NCI-H82 (cell line): Measurements from ENCODE around the gene CROCC2.

ENCODE experiments used
- DNase-seq: peaks from one replicate; lab custom pipeline; 2025; lab: John Stamatoyannopoulos, UW

The CROCC2 gene

GRCh38 chr2:241038374-241039180 is 132.4 kb downstream of the CROCC2 start:
- no peak for DNase-seq

- no peak for DNase-seq
These were observed 133.3 kb downstream of the CROCC2 start for GRCh38 chr2:241039416-241039815.

DNA sequence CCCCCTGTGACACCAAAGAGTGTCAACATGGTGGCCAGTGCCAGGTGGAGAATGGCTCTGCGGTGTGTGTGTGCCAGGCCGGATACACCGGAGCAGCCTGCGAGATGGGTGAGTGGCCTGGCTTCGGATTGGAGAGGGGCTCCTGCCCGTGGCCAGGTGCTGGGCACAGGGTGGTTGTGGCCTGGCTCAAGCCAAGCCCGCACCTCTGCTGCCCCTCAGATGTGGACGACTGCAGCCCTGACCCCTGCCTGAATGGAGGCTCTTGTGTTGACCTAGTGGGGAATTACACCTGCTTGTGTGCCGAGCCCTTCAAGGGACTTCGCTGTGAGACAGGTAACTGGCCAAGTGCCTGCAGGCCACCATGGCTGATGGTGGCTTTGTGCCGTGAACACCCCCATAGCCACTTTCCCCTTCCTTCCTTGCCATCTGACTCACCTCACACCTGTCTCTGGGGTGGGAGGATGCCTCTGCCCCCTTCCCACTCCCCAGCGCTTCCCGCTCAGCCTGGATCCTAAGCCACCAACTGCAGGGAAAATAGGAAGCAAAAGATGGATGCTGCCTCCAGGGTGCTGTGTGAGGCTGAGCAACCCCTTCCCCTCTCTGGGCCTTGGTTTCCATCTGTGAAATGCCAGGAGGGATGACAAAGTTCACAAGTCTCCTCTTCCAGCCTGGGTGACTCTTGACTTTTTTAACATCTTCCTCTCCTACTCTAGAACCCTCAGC is 134.1 kb downstream of the CROCC2 start:
- no peak for DNase-seq

DNA sequence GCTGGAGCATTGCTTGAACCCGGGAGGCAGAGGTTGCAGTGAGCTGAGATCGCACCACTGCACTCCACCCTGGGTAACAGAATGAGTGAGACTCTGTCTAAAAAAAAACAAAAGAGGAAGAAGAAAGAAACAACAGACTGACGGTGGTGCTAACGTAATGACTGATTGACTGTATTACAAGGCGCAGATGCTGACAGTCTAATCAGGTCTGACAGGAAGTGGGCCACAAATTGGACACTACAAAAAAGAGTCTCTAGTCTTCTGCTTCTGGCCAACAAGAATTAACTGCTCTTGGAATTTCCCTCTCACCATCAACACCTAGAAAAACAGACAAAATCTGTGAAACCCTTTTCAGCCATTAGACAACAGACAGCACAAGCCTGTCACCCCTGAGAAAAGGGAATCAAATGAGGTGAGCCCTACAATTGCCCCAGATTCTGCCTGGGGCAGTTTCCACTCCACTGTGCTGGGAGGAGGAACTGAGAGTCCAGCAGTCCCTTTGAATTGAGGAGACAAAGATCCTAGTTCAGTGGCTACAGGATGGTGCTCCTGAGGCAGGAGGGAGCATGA is 135.5 kb downstream of the CROCC2 start:
- DNase-seq = no peak
